ENCODE measurements around the gene CORO1C.

CORO1C gene

DNA sequence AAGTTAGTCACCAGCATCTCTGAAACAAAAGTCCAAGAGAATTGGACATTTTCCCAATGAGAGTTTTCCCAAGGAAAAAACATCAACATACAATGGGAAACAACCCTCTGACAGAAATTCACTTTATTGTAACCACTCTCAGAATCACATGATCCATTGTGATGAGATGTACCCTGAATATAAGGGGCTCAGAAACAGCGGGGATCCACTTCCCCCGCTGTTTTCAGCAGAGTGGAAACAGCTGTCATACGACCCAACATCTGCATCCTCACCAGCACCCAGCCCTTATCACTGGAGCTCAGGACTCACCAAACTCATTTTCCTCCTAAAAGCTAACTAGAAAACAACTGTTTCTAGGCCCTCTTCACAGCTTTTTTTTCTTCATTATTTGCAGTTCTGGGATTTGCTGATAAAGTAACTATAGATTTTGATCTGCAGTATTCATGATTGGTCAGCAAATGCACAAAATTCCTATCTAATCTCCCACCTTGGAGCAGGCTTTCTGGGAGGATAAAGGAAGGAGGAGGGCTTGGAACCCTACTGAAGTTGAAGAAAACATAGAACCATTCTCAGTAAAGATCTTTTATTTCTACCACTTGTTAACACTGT lies 31.3 kb downstream of the CORO1C start:
- Histone ChIP-seq H3K4me2 (ENCODE audit: low read length) (no peak overlapping the region), H3K9me3 (ENCODE audit: insufficient read depth, low read length) (no peaks in the 10 kb centered on the region), H3K4me1 (ENCODE audit: low read length) (peaks cover 12% of the 10 kb centered on the region), H3K4me3 (ENCODE audit: low read length) (no peak overlapping the region), H3K27ac (ENCODE audit: low read length) (no peak overlapping the region), H4K20me1 (ENCODE audit: insufficient read depth, low read length) (peaks cover 31% of the 10 kb centered on the region; the same call in 1 of the 2 replicates), H2AFZ (ENCODE audit: low read depth, low read length) (no peak overlapping the region), H3K36me3 (replicated peaks; ENCODE audit: low read depth, low read length) (peaks cover 48% of the 10 kb centered on the region), H3K27me3 (ENCODE audit: low read depth, low read length) (no peaks in the 10 kb centered on the region), H3K79me2 (ENCODE audit: low read length) (peaks cover 33% of the 10 kb centered on the region), H3K9ac (ENCODE audit: low read length) (no peak overlapping the region)
- no peak for TF ChIP-seq EZH2phosphoT487 (IDR thresholded peaks at IDR 0.05; ENCODE audit: low read depth)
- TF ChIP-seq, protein P1, sequence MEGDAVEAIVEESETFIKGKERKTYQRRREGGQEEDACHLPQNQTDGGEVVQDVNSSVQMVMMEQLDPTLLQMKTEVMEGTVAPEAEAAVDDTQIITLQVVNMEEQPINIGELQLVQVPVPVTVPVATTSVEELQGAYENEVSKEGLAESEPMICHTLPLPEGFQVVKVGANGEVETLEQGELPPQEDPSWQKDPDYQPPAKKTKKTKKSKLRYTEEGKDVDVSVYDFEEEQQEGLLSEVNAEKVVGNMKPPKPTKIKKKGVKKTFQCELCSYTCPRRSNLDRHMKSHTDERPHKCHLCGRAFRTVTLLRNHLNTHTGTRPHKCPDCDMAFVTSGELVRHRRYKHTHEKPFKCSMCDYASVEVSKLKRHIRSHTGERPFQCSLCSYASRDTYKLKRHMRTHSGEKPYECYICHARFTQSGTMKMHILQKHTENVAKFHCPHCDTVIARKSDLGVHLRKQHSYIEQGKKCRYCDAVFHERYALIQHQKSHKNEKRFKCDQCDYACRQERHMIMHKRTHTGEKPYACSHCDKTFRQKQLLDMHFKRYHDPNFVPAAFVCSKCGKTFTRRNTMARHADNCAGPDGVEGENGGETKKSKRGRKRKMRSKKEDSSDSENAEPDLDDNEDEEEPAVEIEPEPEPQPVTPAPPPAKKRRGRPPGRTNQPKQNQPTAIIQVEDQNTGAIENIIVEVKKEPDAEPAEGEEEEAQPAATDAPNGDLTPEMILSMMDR (IDR thresholded peaks at IDR 0.05; ENCODE audit: low read depth, low read length) = no peak

DNA sequence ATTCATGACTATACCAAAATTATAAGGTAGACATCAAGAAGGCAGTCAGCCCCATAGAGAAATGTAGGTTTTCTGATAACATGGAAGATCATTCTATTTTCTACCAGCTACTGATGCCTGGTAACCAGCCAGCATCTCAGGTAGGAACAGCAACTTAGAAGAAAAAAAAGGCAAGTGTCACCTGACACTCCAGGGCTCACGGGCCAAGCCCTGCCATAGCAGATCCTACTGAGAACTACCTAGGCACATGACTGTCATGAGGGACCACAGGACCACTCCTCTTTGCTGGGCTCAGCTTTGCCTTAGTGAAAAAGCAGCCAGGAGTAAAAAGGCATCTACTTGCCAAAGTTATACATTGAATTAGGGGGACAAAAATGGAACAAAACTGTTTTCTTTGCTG lies 33.4 kb downstream of the CORO1C start:
- H3K4me1 ChIP-seq (ENCODE audit: low read length) = peaks cover 32% of the 10 kb centered on the region
- H3K9me3 ChIP-seq (ENCODE audit: insufficient read depth, low read length) = no peaks in the 10 kb centered on the region
- H3K27ac ChIP-seq (ENCODE audit: low read length) = no peak overlapping the region
- peaks cover 14% of the 10 kb centered on the region; the same call in 1 of the 2 replicates for H4K20me1 ChIP-seq (ENCODE audit: insufficient read depth, low read length)
- peaks cover 32% of the 10 kb centered on the region for H3K79me2 ChIP-seq (ENCODE audit: low read length)
- H2AFZ ChIP-seq (ENCODE audit: low read depth, low read length) = no peak overlapping the region
- no peak overlapping the region for H3K4me2 ChIP-seq (ENCODE audit: low read length)
- no peaks in the 10 kb centered on the region for H3K27me3 ChIP-seq (ENCODE audit: low read depth, low read length)
- no peak overlapping the region for H3K9ac ChIP-seq (ENCODE audit: low read length)
- H3K36me3 ChIP-seq (replicated peaks; ENCODE audit: low read depth, low read length) = peaks cover 56% of the 10 kb centered on the region
- TF ChIP-seq, protein P1 (IDR thresholded peaks at IDR 0.05; ENCODE audit: low read depth, low read length) = no peak
- TF ChIP-seq EZH2phosphoT487 (IDR thresholded peaks at IDR 0.05; ENCODE audit: low read depth) = no peak
- H3K4me3 ChIP-seq (ENCODE audit: low read length) = no peak overlapping the region

DNA sequence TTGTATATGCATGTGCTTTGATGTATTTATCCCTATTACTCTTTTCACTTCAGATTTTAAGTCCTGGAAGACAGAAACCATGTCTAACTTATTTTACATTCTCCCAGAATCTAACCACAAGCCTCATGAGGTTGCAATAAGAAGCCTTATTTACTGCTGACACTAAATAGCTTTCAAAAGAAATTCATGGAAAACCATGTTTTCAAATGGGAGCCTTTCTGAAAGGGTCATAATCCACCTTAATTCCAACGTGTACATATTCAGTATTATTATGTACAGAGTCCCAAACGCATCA lies 34.4 kb downstream of the CORO1C start:
- no peak overlapping the region for H3K9ac ChIP-seq (ENCODE audit: low read length)
- H3K27me3 ChIP-seq (ENCODE audit: low read depth, low read length) = no peaks in the 10 kb centered on the region
- TF ChIP-seq EZH2phosphoT487 (IDR thresholded peaks at IDR 0.05; ENCODE audit: low read depth) = no peak
- TF ChIP-seq, protein P1 (IDR thresholded peaks at IDR 0.05; ENCODE audit: low read depth, low read length) = no peak
- H3K79me2 ChIP-seq (ENCODE audit: low read length) = peaks cover 27% of the 10 kb centered on the region
- H3K4me3 ChIP-seq (ENCODE audit: low read length) = no peak overlapping the region
- H2AFZ ChIP-seq (ENCODE audit: low read depth, low read length) = no peak overlapping the region
- H3K36me3 ChIP-seq (replicated peaks; ENCODE audit: low read depth, low read length) = peaks cover 54% of the 10 kb centered on the region
- H3K27ac ChIP-seq (ENCODE audit: low read length) = no peak overlapping the region
- no peak overlapping the region for H3K4me2 ChIP-seq (ENCODE audit: low read length)
- peaks cover 5% of the 10 kb centered on the region; the same call in 1 of the 2 replicates for H4K20me1 ChIP-seq (ENCODE audit: insufficient read depth, low read length)
- peaks cover 33% of the 10 kb centered on the region for H3K4me1 ChIP-seq (ENCODE audit: low read length)
- H3K9me3 ChIP-seq (ENCODE audit: insufficient read depth, low read length) = no peaks in the 10 kb centered on the region

DNA sequence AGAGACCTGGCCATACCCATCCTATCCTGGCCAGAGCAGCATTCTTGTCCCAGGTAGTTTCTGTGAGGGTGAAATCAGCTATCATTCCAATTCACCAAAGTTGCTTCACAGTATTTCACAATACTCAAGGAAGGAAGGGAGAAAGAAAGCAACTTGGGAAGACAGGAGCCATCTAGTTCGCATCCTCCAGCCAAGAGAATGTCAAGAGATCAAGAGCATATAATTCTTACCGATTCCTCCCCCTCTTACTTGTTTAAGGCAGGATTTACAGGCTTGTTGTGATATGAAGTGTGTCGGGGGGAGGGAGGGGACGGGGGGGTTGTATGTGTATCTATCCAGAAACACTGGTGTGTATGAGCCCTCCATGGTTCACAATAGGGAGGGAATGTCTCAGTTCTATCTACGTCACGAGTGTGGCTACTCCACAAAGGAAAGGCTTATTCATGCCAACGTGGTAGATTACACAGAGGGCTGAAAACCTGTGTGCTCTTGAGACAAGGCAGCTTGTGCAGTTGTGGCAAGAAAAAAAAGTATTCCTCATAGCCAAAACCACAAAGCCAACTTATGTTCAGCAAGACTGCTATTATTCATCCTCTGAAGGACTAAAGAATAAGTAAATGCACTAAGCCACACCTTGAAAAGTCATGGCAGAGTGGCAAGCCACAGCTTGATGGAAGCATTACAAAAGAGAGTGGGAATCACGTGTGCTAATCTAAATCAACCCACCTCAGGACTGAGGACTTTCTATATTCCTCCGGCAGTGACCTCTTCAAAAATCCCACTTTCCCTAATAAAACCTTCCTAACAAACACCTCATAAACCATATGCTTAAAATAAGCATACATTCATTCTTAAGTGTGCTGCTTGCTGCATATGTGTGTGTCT lies 35.0 kb downstream of the CORO1C start:
- Histone ChIP-seq H3K4me2 (ENCODE audit: low read length) (no peak overlapping the region), H4K20me1 (ENCODE audit: insufficient read depth, low read length) (no peaks in the 10 kb centered on the region), H3K9ac (ENCODE audit: low read length) (no peak overlapping the region), H3K36me3 (replicated peaks; ENCODE audit: low read depth, low read length) (peaks cover 54% of the 10 kb centered on the region), H3K27me3 (ENCODE audit: low read depth, low read length) (no peaks in the 10 kb centered on the region), H2AFZ (ENCODE audit: low read depth, low read length) (no peak overlapping the region), H3K9me3 (ENCODE audit: insufficient read depth, low read length) (no peaks in the 10 kb centered on the region), H3K27ac (ENCODE audit: low read length) (no peak overlapping the region), H3K79me2 (ENCODE audit: low read length) (peaks cover 23% of the 10 kb centered on the region), H3K4me1 (ENCODE audit: low read length) (peaks cover 39% of the 10 kb centered on the region), H3K4me3 (ENCODE audit: low read length) (no peak overlapping the region)
- TF ChIP-seq, protein P1 (IDR thresholded peaks at IDR 0.05; ENCODE audit: low read depth, low read length) = no peak
- no peak for TF ChIP-seq EZH2phosphoT487 (IDR thresholded peaks at IDR 0.05; ENCODE audit: low read depth)
